ENCODE data around the gene FOXR2. TPM values are rescaled to one million over a fixed set of nuclear protein-coding genes. Genes with fewer than 3 reads are reported as not detected.

The FOXR2 gene
- total and polyA plus RNA-seq, 2 donors from 2014 or later: not detected

GRCh38 chrX:55636109-55636508 is 12.9 kb downstream of the FOXR2 start:
- no peaks in the 10 kb centered on the region for H3K27me3 ChIP-seq (ENCODE audit: control insufficient read depth, insufficient read depth, low read length)
- H3K4me3 ChIP-seq (ENCODE audit: low read length in 3 of 3): no peak overlapping the region
- H3K27ac ChIP-seq (ENCODE audit: low read depth in 2 of 2, low read length in 2 of 2): no peak overlapping the region
- no peaks in the 10 kb centered on the region for H3K4me1 ChIP-seq (ENCODE audit: control insufficient read depth in 2 of 3, insufficient read depth in 2 of 3, low read depth in 1 of 3, low read length in 3 of 3)
- TF ChIP-seq CTCF (IDR thresholded peaks at IDR 0.05; ENCODE audit: borderline replicate concordance, extremely low read depth, insufficient read depth): no peak
- H3K36me3 ChIP-seq (ENCODE audit: control insufficient read depth in 2 of 3, insufficient read depth in 3 of 3, low read length in 3 of 3): no peaks in the 10 kb centered on the region
- no peak for DNase-seq
- FAIRE-seq: no peak
- intact Hi-C loops (cut with DNase I): no loop called here
- no peaks in the 10 kb centered on the region for H3K9me3 ChIP-seq (ENCODE audit: control insufficient read depth in 2 of 3, insufficient read depth in 1 of 3, low read length in 3 of 3)
- no peak overlapping the region for H3K9ac ChIP-seq (ENCODE audit: low read length in 3 of 3)

GRCh38 chrX:55638933-55639332 is 15.7 kb downstream of the FOXR2 start:
- no peaks in the 10 kb centered on the region for H3K36me3 ChIP-seq (ENCODE audit: control insufficient read depth in 2 of 3, insufficient read depth in 3 of 3, low read length in 3 of 3)
- H3K27me3 ChIP-seq (ENCODE audit: control insufficient read depth, insufficient read depth, low read length): no peaks in the 10 kb centered on the region
- no peaks in the 10 kb centered on the region for H3K9me3 ChIP-seq (ENCODE audit: control insufficient read depth in 2 of 3, insufficient read depth in 1 of 3, low read length in 3 of 3)
- no peak overlapping the region for H3K27ac ChIP-seq (ENCODE audit: low read depth in 2 of 2, low read length in 2 of 2)
- no peak for DNase-seq
- TF ChIP-seq CTCF (IDR thresholded peaks at IDR 0.05; ENCODE audit: borderline replicate concordance, extremely low read depth, insufficient read depth): no peak
- no peaks in the 10 kb centered on the region for H3K4me1 ChIP-seq (ENCODE audit: control insufficient read depth in 2 of 3, insufficient read depth in 2 of 3, low read depth in 1 of 3, low read length in 3 of 3)
- H3K4me3 ChIP-seq (ENCODE audit: low read length in 3 of 3): no peak overlapping the region
- intact Hi-C loops (cut with DNase I): no loop called here
- no peak for FAIRE-seq
- no peak overlapping the region for H3K9ac ChIP-seq (ENCODE audit: low read length in 3 of 3)

- Histone ChIP-seq H3K4me1 (ENCODE audit: control insufficient read depth in 2 of 3, insufficient read depth in 2 of 3, low read depth in 1 of 3, low read length in 3 of 3) (no peaks in the 10 kb centered on the region), H3K4me3 (ENCODE audit: low read length in 3 of 3) (no peak overlapping the region), H3K27ac (ENCODE audit: low read depth in 2 of 2, low read length in 2 of 2) (no peak overlapping the region), H3K9ac (ENCODE audit: low read length in 3 of 3) (no peak overlapping the region), H3K9me3 (ENCODE audit: control insufficient read depth in 2 of 3, insufficient read depth in 1 of 3, low read length in 3 of 3) (no peaks in the 10 kb centered on the region), H3K27me3 (ENCODE audit: control insufficient read depth, insufficient read depth, low read length) (no peaks in the 10 kb centered on the region), H3K36me3 (ENCODE audit: control insufficient read depth in 2 of 3, insufficient read depth in 3 of 3, low read length in 3 of 3) (no peaks in the 10 kb centered on the region)
- intact Hi-C loops (cut with DNase I): no loop called here
- TF ChIP-seq CTCF (IDR thresholded peaks at IDR 0.05; ENCODE audit: borderline replicate concordance, extremely low read depth, insufficient read depth): no peak
- DNase-seq (peak in 1 of 5 donors; percentile 0), FAIRE-seq (peak; percentile 35)
These were observed 17.7 kb downstream of the FOXR2 start for GRCh38 chrX:55640854-55641253.

GRCh38 chrX:55648434-55648833 is 25.2 kb downstream of the FOXR2 start:
- Histone ChIP-seq H3K27me3 (ENCODE audit: control insufficient read depth, insufficient read depth, low read length) (no peaks in the 10 kb centered on the region), H3K9me3 (ENCODE audit: control insufficient read depth in 2 of 3, insufficient read depth in 1 of 3, low read length in 3 of 3) (no peaks in the 10 kb centered on the region), H3K4me3 (ENCODE audit: low read length in 3 of 3) (no peak overlapping the region), H3K36me3 (ENCODE audit: control insufficient read depth in 2 of 3, insufficient read depth in 3 of 3, low read length in 3 of 3) (no peaks in the 10 kb centered on the region), H3K27ac (ENCODE audit: low read depth in 2 of 2, low read length in 2 of 2) (no peak overlapping the region), H3K9ac (ENCODE audit: low read length in 3 of 3) (no peak overlapping the region), H3K4me1 (ENCODE audit: control insufficient read depth in 2 of 3, insufficient read depth in 2 of 3, low read depth in 1 of 3, low read length in 3 of 3) (no peaks in the 10 kb centered on the region)
- DNase-seq (no peak), FAIRE-seq (no peak)
- intact Hi-C loops (cut with DNase I): no loop called here
- TF ChIP-seq CTCF (IDR thresholded peaks at IDR 0.05; ENCODE audit: borderline replicate concordance, extremely low read depth, insufficient read depth): no peak
